ENCODE data around the gene TM2D3.
A peak's percentile ranks its signal among the peaks of the same experiment; 100 is the strongest.

TM2D3 gene

DNA sequence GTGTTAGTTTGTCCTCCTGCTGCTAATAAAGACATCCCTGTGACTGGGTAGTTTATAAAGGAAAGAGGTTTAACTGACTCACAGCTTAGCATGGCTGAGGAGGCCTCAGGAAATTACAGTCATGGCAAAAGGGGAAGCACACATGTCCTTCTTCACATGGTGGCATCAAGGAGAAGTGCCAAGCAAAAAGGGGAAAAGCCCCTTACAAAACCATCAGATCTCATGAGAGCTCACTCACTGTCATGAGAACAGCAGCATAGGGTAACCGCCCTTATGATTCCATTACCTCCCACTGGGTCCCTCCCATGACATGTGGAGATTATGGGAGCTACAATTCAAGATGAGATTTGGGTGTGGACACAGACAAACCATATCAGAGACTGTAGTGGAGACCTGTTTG is 27.0 kb downstream of the TM2D3 start:
- no peak for DNase-seq

DNA sequence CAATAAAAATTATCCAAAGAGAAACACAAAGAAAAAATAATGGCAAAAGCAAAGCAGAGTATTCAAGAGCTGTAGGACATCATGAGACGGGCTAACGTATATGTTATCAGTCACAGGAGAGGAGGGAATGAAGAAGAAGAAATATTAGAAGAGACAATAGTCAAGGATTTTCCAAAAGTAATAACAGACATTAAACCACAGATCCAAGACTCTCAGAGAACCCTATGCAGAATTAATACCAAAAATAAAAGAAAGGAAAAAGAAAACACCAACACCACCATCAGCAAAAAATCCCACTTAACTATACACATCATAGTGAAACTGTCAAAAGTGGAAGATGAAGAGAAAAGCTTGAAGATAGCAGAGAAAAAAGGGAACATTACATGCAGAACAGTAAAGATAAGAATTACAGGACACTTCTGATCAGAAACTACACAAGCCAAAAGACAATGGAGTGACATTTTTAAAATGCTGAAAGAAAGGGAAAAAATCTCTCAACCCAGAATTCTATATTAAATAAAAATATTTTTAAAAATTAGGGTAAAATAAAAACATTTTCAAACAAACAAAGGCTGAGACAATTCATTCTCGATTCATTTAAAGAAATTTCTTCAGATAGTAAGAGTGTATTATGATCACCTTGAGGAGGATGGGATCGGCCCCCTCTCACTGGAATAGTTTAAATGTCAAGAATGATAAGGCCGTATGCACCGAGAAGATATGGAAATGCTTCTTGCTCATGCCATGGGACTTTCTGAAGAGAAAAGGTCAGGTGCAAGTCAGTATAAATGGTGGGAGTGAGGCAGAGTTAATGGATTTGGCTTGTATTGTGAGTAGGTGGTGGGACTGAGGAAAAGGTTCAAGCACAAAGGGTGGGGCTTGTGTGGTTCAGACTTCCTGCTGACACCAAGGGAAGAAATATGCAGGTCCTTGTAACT is 28.5 kb downstream of the TM2D3 start:
- no peak for DNase-seq

DNA sequence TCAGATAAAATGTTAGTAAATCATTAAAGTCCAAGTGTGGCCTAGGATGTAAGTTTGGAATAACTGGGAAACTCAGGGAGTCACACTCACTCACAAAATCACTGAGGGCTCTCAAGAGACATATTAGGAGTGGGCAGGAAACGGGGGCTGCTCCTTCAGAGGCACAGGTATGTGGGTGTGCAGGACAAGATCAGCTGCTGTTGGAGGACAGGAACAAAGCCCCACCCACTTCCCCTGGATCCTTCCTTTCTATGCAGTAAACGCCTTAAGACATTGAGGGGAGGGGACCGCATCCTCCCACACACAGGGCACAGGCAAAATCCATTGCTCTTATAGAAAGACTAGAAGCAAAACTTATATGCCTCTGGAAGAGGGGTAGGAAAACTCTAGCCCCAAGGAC is 30.2 kb downstream of the TM2D3 start:
- no peak for DNase-seq

DNA sequence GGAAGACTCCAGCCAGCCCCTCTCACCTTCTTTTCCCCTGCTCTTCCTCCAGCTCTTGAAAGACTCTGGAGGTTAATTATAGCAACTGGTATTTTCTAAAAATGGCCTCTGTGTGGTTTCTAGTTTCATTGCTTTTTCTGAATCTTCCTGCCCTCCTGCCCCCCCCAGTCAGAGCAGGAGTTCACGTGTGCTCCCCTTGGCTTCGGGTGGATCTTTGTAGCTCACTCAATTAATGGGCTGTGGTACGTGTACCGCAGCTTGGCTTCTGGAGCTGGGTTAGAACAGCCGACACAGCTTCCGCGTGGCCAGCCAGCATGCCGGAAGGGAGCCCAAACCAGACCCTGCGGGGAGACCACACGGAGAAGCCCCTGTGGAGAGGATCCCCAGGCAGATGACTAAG is 31.5 kb downstream of the TM2D3 start:
- DNase-seq, result no peak

DNA sequence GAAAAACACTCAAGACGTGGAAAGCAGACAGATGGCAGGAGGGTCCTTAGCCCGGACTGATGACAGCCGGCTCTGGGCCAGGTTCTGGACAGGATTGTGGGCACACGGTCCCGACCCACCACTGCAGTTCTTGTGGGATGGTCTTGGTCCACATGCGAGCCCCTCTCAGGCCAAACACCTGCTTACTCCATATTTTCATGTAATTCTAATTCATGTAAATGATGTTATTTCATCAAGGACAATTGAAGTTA is 32.6 kb downstream of the TM2D3 start:
- DNase-seq, result no peak

DNA sequence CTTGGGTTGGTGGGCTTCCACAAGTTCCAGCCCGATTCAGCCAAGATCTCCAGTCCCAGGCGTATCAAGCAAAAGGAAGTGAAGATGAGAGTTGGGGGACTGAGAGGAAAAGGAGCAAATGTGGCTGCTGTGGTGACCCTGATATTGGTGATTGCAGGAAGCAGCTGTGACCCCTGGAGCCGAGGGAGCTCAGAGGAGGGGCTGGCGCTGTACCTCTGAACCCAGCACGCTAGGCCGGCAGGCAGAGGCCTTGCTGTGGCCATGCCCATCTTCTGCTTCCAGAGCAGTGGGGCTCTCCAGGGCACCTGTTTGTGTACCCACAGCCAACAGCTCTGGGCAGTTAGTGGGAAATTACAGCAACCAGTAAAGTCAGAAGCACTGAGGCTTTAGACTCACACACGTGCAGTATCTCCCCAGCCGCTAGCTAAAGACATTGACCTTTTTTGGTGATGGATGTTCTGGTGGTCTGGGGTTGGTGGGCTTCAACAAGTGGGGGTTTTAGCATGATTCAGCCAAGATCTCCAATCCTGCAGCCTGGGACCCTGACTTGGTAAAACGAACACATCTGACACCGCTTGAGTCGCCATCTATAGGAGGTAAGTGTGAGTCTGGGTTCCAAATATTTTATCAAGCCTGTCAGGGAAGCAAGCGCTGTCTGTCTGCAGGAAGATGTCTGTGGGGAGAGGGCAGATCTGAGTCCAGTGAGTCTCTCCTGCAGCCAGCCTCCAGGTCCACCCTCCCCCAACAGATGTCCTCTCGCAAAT is 33.1 kb downstream of the TM2D3 start:
- no peak for DNase-seq

DNA sequence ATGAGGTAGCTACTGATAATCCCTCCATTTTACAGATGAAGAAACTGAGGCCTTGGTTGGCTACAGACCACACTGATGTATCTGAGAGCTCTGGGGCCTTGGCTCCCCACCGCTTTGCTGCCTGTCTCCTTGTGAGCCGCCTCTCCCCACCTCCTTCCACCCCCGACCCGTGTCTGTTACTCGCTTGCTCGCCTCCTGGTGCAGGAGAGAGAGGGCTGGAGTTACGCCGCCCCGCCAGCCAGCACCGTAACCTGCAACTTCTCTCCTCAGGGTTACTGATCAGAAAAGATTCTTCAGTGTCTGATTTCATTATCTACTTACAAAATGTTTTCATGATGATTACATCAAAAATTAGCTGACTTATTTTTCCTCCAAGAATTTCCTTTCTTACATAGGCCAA is 34.1 kb downstream of the TM2D3 start:
- no peak for DNase-seq

DNA sequence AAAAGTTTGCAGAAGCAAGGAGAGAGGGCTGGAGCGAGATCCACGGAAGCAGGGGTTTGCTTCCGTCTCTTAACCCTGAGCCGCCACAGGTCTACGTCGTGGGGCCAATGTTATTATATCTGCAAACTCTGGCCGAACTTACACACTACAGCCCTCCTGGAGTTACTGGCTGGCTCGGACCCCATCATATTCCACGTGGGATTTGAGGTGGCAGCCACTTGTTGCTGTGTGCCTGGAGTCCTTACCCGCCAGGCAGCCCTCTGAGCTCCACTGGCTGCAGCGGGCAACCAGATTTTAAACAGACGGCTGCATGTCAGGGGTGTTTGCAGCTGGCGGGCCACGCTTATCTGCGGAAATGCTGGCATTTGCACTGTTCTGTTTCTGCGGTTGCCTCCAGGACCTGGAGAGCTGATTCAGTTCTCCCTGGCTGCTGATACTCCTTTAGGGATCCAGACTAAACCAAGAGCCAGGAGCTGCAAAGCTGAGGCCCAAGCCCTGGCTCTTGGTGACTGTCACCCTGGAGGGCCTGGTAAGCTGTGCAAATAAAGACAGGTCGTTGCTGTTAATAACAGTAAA is 34.7 kb downstream of the TM2D3 start:
- no peak for DNase-seq

DNA sequence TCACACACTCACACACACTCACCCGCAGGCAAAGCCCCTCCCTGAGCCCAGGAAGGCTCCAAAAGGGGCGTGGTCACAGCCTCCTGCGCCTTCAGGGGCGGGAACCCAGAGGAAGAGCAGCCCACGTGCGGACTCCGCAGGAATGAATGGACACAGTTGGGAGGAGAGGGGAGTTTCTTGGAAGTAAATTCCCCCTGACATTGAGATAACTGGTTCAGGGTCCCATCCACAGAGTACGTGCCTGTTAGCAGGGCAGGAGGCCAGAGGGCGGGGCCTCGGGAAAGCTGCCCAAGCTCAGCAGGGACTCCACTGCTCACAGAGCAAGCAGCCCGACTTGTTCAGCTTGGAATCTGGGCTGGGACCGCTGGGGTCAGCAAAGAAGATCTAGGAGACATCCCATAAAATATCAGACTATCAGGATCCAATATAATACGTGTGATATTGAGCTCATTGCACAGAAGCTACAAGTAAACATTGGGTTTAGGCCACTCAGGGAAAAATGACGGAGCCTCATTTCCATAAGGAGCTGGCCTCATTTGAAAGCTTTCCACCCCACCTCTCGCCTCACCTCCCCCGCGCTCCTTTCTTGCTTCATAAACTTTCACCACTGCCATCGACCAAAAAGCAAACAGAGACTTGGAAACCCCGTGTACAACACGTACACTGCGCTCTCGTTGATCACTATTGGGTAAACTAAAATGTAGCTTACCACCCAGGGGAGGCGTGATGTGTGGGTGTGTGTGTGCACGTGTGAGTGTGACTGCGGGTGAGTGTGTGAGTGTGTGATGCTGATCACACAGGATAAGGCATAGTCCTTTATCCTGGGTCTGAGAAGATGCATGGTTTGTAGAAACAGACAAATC is 36.0 kb downstream of the TM2D3 start:
- peak in 4 of 56 donors; percentile 6 to 33 (median 18) for DNase-seq

DNA sequence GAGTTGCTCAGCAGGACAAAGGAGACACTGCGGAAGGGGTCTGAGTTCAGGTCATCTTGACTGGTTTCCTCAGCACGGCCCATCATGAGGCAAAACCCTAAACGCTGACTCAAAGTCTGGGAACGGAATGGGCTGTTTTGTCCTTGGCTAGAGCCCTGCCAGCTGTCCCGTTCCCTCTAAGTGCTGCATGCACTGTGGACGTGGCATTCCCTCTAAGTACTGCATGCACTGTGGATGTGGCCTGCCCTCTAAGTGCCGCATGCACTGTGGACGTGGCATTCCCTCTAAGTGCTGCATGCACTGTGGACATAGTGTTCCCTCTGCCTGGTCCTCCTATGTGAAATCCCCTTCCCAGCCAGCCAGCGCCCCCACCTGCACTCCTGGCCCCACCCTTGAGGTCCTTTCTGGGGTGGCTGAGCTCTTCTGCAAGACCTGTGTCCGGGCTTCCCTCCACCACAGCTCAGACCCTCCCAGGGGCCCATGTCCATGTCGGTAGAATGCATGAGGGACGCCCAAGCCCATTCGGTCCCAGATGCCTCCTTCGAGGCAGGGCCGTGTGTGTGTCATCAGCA is 36.7 kb downstream of the TM2D3 start:
- no peak for DNase-seq

DNA sequence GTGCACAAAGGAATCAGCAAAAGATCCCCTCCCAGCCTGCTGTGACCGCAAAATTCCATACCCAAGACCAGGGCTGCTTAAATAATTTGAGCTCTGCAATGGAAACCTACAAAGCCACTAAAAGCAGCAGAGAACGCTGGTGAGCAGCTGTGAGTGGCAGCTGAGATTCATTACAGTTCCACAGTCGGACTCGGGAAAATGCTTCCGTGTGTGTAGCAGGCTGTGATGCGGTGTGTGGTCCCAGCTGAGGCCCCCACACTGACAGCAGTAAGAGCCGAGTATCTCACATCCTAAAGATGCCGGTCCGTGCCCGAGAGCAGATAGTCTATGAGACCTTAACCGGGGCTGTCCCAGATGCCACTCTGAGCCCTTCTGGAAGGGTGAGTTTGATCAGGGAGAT is 37.4 kb downstream of the TM2D3 start:
- DNase-seq, result no peak

DNA sequence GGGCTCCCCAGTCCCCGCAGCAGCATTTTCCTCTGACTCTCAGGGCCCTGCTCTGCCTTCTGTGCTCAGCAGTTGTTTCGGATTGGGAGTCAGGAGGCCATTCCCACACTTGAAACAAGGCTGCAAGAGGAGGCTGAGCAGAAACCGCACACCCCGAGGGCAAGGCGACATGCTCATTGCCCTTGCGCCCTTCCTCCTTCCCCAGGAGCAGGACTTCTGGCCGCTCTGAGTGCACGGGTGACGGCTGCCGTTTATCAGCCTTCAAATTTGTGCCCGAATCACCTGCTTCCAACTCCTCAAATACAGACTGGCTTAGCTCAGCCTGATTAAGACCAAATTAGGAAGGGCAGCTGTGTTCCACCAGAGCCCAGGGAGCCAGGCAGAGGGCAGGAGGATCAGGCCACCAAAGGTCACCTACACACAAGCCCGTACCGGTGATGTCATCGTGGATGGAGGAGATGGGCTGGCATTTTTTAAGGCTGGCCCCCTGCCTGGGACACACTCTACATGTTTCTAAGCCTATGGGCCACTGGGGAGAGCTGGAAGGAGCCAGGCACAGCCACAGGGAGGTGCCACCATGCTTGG is 38.1 kb downstream of the TM2D3 start:
- no peak for DNase-seq

DNA sequence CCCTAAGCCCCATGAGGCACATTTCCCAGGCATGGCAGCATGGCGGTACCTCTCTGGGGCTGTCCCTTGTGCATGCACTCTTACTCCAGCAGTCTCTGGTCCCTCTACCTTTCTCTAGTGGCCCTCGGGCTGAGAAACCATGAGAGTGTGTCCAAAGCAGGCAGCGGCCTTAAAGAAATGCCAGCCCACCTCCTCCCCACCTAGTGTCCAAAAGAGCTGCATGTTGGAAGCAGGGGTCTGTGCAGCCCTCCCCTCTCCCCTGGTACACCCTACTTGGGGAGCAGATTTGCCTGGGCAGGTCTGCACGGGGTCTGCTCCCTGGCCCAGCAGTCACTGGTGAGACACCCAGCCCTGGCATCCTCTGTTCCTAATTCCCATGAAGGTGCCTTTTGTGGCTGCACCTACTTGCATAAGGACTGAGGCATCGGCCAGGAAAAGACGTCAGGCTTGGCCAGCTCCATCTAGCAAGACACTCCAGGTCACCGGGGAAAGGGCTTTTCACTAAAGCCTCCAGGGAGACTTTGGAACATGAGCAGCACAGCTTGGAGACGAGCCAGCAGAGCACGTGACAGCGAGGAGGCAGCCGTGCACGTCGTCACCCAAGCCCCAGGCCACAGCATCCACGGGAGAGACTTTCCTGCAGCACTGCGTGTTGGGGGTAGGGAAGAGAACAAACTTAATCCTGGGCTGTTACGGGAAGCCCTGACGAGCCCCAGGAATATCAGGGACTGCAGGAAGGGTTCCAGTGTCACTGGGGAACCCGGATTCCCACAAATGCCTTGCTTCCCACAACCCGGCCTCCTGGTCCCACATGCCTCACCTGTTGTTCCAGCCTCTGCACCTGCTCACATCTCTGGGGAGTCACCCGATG is 38.8 kb downstream of the TM2D3 start:
- peak in 32 of 56 donors; percentile 8 to 76 (median 38) for DNase-seq

DNA sequence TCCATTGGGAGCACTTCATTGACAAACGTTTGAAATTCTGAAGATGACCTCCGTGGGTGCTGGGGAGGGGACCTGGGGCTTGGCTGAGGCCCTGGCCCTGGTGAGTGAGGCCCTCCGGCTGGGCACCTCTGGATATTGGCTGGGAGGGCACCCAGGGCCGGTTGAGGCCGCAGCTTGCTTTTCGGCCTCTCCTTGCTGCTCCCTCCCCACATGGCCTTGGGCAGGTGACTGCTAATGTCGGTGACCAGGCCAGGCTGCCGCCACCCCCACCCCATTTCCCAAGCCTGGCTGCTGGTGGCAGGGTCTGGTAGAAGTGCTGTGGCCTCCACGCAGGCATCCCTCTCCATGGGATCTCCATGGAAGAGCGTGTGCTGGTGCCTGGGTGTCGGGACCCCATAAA is 39.5 kb downstream of the TM2D3 start:
- DNase-seq, result no peak

DNA sequence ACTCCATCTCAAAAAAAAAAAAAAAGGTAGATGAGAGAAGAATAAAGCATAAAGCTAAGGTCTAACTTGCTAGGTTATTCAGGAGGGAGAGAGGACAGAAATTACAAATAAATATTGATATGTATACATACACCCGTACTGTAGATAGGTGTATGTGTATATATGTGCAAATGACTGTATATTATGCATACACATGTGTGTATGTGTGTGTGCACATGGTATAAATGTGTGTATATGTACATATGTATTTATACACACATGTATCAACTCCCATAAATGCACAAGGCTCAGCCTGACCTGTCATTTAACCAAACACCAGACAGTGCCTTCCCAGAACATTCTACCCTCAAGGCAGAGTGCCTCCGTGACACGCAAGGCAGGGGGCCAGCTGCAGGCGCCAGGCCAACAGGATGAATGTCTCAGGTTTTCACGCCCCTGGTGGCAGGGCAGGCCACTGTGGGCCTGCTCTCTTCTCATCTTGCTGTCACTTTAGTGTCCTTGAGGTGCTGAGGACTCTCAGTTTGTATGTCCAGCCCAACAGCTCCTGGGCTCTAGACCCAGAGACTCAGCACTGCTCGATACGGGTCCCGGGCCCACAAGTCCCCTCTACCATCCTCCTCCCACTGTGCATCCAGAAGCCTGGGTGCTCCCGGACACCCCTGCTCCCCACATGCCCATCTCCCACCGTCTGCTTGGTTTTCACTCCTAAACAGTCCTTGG is 40.4 kb downstream of the TM2D3 start:
- no peak for DNase-seq

DNA sequence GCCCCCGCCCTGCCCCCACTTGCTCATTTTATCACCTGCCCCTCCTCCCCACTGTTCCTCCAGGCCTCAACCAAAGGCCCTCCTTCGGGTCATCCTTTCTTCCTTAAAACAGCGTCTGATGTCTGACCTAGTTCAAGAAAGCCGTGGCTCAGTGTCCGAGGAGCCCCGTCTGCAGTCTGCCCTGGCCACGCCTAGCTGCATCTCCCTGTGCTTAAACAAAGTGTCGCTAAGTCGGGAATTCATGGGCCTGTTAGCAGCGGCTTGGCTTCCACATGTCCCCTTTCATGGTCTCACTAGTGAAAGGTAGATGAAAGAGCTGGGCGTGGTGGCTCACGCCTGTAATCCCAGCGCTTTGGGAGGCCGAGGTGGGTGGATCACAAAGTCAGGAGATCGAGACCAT is 41.2 kb downstream of the TM2D3 start:
- no peak for DNase-seq

DNA sequence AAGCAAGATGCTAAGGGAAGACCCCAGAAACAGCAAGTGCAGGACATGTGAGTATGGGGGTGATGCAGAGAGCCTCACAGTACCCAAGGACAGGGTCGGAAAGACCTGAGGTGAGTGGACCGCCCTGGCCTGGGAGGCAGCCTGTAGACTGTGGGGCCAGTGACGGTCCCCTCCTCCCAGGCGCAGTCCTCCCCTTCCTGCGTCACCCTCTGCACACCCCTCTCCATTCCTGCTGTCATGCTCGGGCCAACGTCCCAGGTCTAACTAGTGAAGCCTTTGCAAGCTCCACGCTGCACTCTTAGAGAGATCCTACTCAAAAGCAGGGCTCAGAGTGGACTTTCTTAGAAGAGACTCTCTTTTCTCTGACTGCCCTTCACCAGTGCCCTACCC is 41.6 kb downstream of the TM2D3 start:
- DNase-seq, result no peak

DNA sequence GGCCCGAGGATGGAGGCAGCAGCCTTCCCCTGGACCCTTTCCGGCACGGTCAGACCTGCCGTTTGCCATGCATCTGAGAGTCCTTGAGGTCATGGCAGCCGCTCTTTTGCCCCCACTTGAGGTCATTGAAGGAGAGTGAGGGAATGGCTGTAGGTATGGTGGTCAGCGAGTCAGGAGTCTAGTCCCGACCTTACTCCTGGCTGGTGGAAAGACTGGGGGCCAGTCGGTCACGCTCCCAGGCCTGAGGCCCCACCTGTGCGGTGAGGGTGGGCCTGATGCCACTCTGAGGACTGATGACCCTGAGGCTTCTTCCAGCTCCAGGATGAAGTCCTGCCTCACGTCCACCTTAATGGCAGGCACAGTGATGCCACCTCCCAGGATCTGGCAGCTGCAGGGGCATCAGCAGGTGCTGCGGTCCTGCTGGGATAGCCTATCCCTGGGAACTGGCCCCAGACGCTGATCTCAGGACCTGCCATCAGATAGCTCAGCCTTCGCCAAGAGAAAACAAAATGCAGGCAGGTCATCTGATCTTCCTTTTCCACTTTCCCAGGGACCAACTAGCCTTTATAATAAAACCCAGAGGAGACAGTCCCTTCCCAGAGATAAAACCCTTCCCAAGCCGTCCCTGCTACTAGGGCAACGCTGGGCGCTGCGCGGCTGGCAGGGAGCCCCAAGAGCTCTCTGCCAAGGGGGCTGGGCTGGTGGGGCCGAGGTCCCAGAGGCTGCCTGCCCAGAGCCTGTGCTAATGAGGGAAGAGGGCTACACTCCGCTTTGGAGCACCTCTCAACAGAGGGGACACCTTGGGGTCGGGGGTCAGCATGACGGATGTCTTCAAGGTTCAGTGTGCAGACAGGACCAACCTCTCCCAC is 42.2 kb downstream of the TM2D3 start:
- peak in 4 of 56 donors; percentile 13 to 38 (median 30) for DNase-seq

Measured in nucleus accumbens (tissue), 56 donors.